ENCODE measurements around the gene ITPR1. TPM values are rescaled to one million over a fixed set of nuclear protein-coding genes. Genes with fewer than 3 reads are reported as not detected.

ITPR1 gene
- total and polyA plus RNA-seq, 4 donors: 9.3 to 43.7 (median 20.9) TPM

GRCh38 chr3:4768521-4768920 lies 275.4 kb downstream of the ITPR1 start:
- no peaks in the 10 kb centered on the region for H3K27me3 ChIP-seq (ENCODE audit: control insufficient read depth, insufficient read depth, low read length)
- WGBS (ENCODE audit: insufficient coverage): 97% methylated on average over 10 of the region's 12 CpGs
- no peaks in the 10 kb centered on the region for H3K9me3 ChIP-seq (ENCODE audit: control insufficient read depth, insufficient read depth, low read length)
- no peak for DNase-seq (ENCODE audit: low read depth in 4 of 6, low spot score in 6 of 6)
- no peak overlapping the region for H3K27ac ChIP-seq (ENCODE audit: low read depth, low read length)
- H3K4me3 ChIP-seq (ENCODE audit: low read depth, low read length): no peak overlapping the region
- peaks cover 9% of the 10 kb centered on the region for H3K4me1 ChIP-seq (ENCODE audit: control insufficient read depth, insufficient read depth, low read length)
- H3K36me3 ChIP-seq (ENCODE audit: control insufficient read depth, insufficient read depth, low read length): peaks cover 3% of the 10 kb centered on the region

GRCh38 chr3:4770561-4770960 lies 277.4 kb downstream of the ITPR1 start:
- Histone ChIP-seq H3K9me3 (ENCODE audit: control insufficient read depth, insufficient read depth, low read length) (no peaks in the 10 kb centered on the region), H3K4me1 (ENCODE audit: control insufficient read depth, insufficient read depth, low read length) (peaks cover 9% of the 10 kb centered on the region), H3K36me3 (ENCODE audit: control insufficient read depth, insufficient read depth, low read length) (peaks cover 3% of the 10 kb centered on the region), H3K27me3 (ENCODE audit: control insufficient read depth, insufficient read depth, low read length) (no peaks in the 10 kb centered on the region), H3K4me3 (ENCODE audit: low read depth, low read length) (no peak overlapping the region), H3K27ac (ENCODE audit: low read depth, low read length) (no peak overlapping the region)
- 94% methylated on average over 3 of the region's 5 CpGs for WGBS (ENCODE audit: insufficient coverage)
- no peak for DNase-seq (ENCODE audit: low read depth in 4 of 6, low spot score in 6 of 6)

- WGBS (ENCODE audit: insufficient coverage): 92% methylated on average over 2 of the region's 5 CpGs
- H3K27ac ChIP-seq (ENCODE audit: low read depth, low read length): no peak overlapping the region
- no peak overlapping the region for H3K4me3 ChIP-seq (ENCODE audit: low read depth, low read length)
- H3K36me3 ChIP-seq (ENCODE audit: control insufficient read depth, insufficient read depth, low read length): peaks cover 3% of the 10 kb centered on the region
- no peaks in the 10 kb centered on the region for H3K9me3 ChIP-seq (ENCODE audit: control insufficient read depth, insufficient read depth, low read length)
- DNase-seq (ENCODE audit: low read depth in 4 of 6, low spot score in 6 of 6): no peak
- no peaks in the 10 kb centered on the region for H3K27me3 ChIP-seq (ENCODE audit: control insufficient read depth, insufficient read depth, low read length)
- peaks cover 9% of the 10 kb centered on the region for H3K4me1 ChIP-seq (ENCODE audit: control insufficient read depth, insufficient read depth, low read length)
Observed at GRCh38 chr3:4771243-4771642, 278.1 kb downstream of the ITPR1 start.

GRCh38 chr3:4772171-4772804 lies 279.1 kb downstream of the ITPR1 start:
- no peak overlapping the region for H3K4me3 ChIP-seq (ENCODE audit: low read depth, low read length)
- 86% methylated on average over 1 of the region's 4 CpGs for WGBS (ENCODE audit: insufficient coverage)
- no peaks in the 10 kb centered on the region for H3K27me3 ChIP-seq (ENCODE audit: control insufficient read depth, insufficient read depth, low read length)
- DNase-seq (ENCODE audit: low read depth in 4 of 6, low spot score in 6 of 6): peak in 1 of 6 donors; percentile 30
- peaks cover 3% of the 10 kb centered on the region for H3K36me3 ChIP-seq (ENCODE audit: control insufficient read depth, insufficient read depth, low read length)
- no peaks in the 10 kb centered on the region for H3K9me3 ChIP-seq (ENCODE audit: control insufficient read depth, insufficient read depth, low read length)
- no peak overlapping the region for H3K27ac ChIP-seq (ENCODE audit: low read depth, low read length)
- H3K4me1 ChIP-seq (ENCODE audit: control insufficient read depth, insufficient read depth, low read length): peaks cover 9% of the 10 kb centered on the region

GRCh38 chr3:4772858-4773257 lies 279.7 kb downstream of the ITPR1 start:
- Histone ChIP-seq H3K36me3 (ENCODE audit: control insufficient read depth, insufficient read depth, low read length) (peaks cover 3% of the 10 kb centered on the region), H3K4me1 (ENCODE audit: control insufficient read depth, insufficient read depth, low read length) (peaks cover 9% of the 10 kb centered on the region), H3K27me3 (ENCODE audit: control insufficient read depth, insufficient read depth, low read length) (no peaks in the 10 kb centered on the region), H3K9me3 (ENCODE audit: control insufficient read depth, insufficient read depth, low read length) (no peaks in the 10 kb centered on the region), H3K27ac (ENCODE audit: low read depth, low read length) (no peak overlapping the region), H3K4me3 (ENCODE audit: low read depth, low read length) (no peak overlapping the region)
- 90% methylated on average over 8 of the region's 9 CpGs for WGBS (ENCODE audit: insufficient coverage)
- DNase-seq (ENCODE audit: low read depth in 4 of 6, low spot score in 6 of 6): no peak

- no peak for DNase-seq (ENCODE audit: low read depth in 4 of 6, low spot score in 6 of 6)
- Histone ChIP-seq H3K36me3 (ENCODE audit: control insufficient read depth, insufficient read depth, low read length) (peaks cover 1% of the 10 kb centered on the region), H3K27me3 (ENCODE audit: control insufficient read depth, insufficient read depth, low read length) (no peaks in the 10 kb centered on the region), H3K9me3 (ENCODE audit: control insufficient read depth, insufficient read depth, low read length) (no peaks in the 10 kb centered on the region), H3K4me1 (ENCODE audit: control insufficient read depth, insufficient read depth, low read length) (peaks cover 9% of the 10 kb centered on the region), H3K27ac (ENCODE audit: low read depth, low read length) (no peak overlapping the region), H3K4me3 (ENCODE audit: low read depth, low read length) (no peak overlapping the region)
- WGBS (ENCODE audit: insufficient coverage): 88% methylated on average over 1 of the region's 2 CpGs
Observed at GRCh38 chr3:4773583-4773982, 280.4 kb downstream of the ITPR1 start.

GRCh38 chr3:4774531-4774930 lies 281.4 kb downstream of the ITPR1 start:
- 88% methylated on average over 1 of the region's 3 CpGs for WGBS (ENCODE audit: insufficient coverage)
- Histone ChIP-seq H3K27me3 (ENCODE audit: control insufficient read depth, insufficient read depth, low read length) (no peaks in the 10 kb centered on the region), H3K4me3 (ENCODE audit: low read depth, low read length) (no peak overlapping the region), H3K9me3 (ENCODE audit: control insufficient read depth, insufficient read depth, low read length) (no peaks in the 10 kb centered on the region), H3K27ac (ENCODE audit: low read depth, low read length) (no peak overlapping the region), H3K36me3 (ENCODE audit: control insufficient read depth, insufficient read depth, low read length) (no peaks in the 10 kb centered on the region), H3K4me1 (ENCODE audit: control insufficient read depth, insufficient read depth, low read length) (peaks cover 9% of the 10 kb centered on the region)
- no peak for DNase-seq (ENCODE audit: low read depth in 4 of 6, low spot score in 6 of 6)

- peaks cover 9% of the 10 kb centered on the region for H3K4me1 ChIP-seq (ENCODE audit: control insufficient read depth, insufficient read depth, low read length)
- no peaks in the 10 kb centered on the region for H3K36me3 ChIP-seq (ENCODE audit: control insufficient read depth, insufficient read depth, low read length)
- H3K4me3 ChIP-seq (ENCODE audit: low read depth, low read length): no peak overlapping the region
- DNase-seq (ENCODE audit: low read depth in 4 of 6, low spot score in 6 of 6): peak in 1 of 6 donors; percentile 49
- no peak overlapping the region for H3K27ac ChIP-seq (ENCODE audit: low read depth, low read length)
- no peaks in the 10 kb centered on the region for H3K27me3 ChIP-seq (ENCODE audit: control insufficient read depth, insufficient read depth, low read length)
- no peaks in the 10 kb centered on the region for H3K9me3 ChIP-seq (ENCODE audit: control insufficient read depth, insufficient read depth, low read length)
- WGBS (ENCODE audit: insufficient coverage): no CpG with 5 or more reads among the region's 4 CpGs
Observed at GRCh38 chr3:4776399-4776979, 283.3 kb downstream of the ITPR1 start.

- Histone ChIP-seq H3K27me3 (ENCODE audit: control insufficient read depth, insufficient read depth, low read length) (no peaks in the 10 kb centered on the region), H3K36me3 (ENCODE audit: control insufficient read depth, insufficient read depth, low read length) (no peaks in the 10 kb centered on the region), H3K27ac (ENCODE audit: low read depth, low read length) (no peak overlapping the region), H3K9me3 (ENCODE audit: control insufficient read depth, insufficient read depth, low read length) (no peaks in the 10 kb centered on the region), H3K4me3 (ENCODE audit: low read depth, low read length) (no peak overlapping the region), H3K4me1 (ENCODE audit: control insufficient read depth, insufficient read depth, low read length) (peaks cover 4% of the 10 kb centered on the region)
- no peak for DNase-seq (ENCODE audit: low read depth in 4 of 6, low spot score in 6 of 6)
- WGBS (ENCODE audit: insufficient coverage): 92% methylated on average over 2 of the region's 5 CpGs
Observed at GRCh38 chr3:4776980-4777581, 283.9 kb downstream of the ITPR1 start.

- Histone ChIP-seq H3K9me3 (ENCODE audit: control insufficient read depth, insufficient read depth, low read length) (no peaks in the 10 kb centered on the region), H3K27ac (ENCODE audit: low read depth, low read length) (no peak overlapping the region), H3K36me3 (ENCODE audit: control insufficient read depth, insufficient read depth, low read length) (no peaks in the 10 kb centered on the region), H3K27me3 (ENCODE audit: control insufficient read depth, insufficient read depth, low read length) (no peaks in the 10 kb centered on the region), H3K4me1 (ENCODE audit: control insufficient read depth, insufficient read depth, low read length) (no peaks in the 10 kb centered on the region), H3K4me3 (ENCODE audit: low read depth, low read length) (no peak overlapping the region)
- DNase-seq (ENCODE audit: low read depth in 4 of 6, low spot score in 6 of 6): no peak
- no CpG with 5 or more reads among the region's 2 CpGs for WGBS (ENCODE audit: insufficient coverage)
Observed at GRCh38 chr3:4778119-4778518, 285.0 kb downstream of the ITPR1 start.
